IPS-NIHi11 (cell line): ENCODE measurements around the gene SV2C.
"Not testable (repeated sequence)": the region's sequence is repeated elsewhere in the genome, so short reads cannot be mapped to it uniquely, and the experiment has no call there.

Source experiments
- DNase-seq: peaks from one replicate; pipeline ENCODE4 v3.0.0; 2012; ENCODE audit warnings: mixed read lengths, low spot score

The SV2C gene

GRCh38 chr5:76345582-76345981 lies 262.4 kb downstream of the SV2C start:
- no peak for DNase-seq

DNA sequence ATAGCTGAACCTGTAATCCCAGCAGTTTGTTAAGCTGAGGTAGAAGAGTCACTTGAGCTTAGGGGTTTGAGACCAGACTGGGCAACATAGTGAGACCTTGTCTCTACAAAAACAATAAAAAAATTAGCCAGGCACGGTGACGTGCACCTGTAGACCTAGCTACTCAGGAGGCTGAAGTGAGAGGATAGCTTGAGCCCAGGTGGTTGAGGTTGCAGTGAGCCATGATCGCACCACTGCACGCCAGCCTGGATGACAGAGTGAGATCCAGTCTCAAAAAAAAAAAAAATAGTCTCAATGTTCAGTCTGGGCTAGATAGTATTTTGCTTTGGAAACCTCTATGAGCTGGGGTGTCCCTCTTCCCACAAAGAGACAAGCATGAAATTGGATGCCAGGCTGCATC lies 268.0 kb downstream of the SV2C start:
- DNase-seq: no peak

- no peak for DNase-seq
Observed at GRCh38 chr5:76351577-76351976, 268.4 kb downstream of the SV2C start.

GRCh38 chr5:76356887-76357286 lies 273.7 kb downstream of the SV2C start:
- DNase-seq: no peak

- no peak for DNase-seq
Observed at GRCh38 chr5:76363352-76364225, 280.4 kb downstream of the SV2C start.

- no peak for DNase-seq
Observed at GRCh38 chr5:76364226-76364589, 281.0 kb downstream of the SV2C start.

DNA sequence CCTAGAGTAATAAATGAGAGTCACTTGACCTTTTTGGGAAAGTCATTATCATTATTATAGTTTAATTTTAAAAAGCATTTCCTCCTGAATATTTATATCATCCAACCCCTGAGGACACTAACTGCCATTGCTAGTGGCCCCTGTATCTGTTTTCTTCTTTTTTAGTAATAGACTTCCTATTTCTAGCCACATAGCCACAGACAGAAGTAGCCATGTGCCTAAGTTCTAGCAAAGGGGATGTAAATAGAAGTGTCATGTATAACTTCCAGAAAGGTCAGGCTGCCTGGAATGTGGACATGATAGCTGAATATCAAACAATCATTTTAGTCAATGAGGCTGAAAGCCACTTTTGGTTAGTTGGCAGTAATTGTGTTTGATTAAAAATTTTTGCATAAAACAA lies 282.4 kb downstream of the SV2C start:
- DNase-seq: no peak

GRCh38 chr5:76366596-76366995 lies 283.4 kb downstream of the SV2C start:
- DNase-seq: no peak

DNA sequence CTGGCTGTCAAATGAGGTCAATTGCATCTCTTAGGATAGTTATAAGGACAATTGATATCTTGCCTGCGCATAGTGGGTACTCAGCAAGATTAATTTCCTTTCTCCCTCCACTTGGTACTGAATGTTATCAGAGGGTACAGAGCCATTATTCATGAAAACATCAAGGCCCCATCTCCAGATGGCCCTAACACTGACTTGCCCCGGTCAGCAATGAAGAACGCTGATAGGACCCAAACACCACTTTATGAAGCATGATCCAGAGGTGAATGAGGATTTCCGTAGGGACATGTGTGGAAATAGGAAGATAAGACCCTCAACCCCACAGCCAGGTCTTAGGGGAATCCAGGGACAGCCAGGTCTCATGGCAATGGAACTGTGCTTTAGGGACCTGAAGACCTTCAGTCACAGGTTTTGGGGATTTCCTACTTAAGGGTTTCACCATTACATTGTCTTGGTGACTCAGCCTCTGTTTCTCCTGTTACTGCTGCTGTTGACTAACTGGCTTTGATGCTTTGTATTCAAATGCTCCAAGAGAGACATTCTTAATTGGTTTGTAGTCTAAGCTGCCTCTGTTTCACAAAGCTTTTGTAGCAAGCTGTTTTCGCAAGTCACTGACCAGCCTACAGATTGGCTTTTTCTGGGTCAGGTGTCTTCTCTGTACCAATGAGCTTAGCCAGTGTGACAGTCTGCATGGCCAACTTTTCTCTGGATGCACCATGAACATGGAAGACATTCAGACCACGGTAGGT lies 284.6 kb downstream of the SV2C start:
- DNase-seq: no peak

DNA sequence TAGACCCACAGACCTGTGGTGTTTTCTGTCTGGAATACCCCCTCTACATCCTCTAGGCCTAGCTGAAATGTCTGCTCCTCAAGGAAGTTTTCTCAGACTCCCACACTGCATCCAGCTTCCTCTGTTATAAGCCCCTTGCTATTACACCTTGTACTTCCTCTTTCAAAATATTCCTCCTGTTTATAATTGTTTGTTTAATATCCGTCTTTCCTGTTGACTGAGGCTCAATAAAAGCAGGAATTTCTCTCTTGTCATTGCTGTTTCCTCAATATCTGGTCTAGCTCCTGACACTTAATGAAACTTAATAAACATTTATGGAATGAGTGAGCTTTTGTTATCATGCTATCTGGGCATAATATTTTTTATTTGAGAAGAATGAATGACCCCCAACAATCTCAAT lies 285.8 kb downstream of the SV2C start:
- DNase-seq: no peak

DNA sequence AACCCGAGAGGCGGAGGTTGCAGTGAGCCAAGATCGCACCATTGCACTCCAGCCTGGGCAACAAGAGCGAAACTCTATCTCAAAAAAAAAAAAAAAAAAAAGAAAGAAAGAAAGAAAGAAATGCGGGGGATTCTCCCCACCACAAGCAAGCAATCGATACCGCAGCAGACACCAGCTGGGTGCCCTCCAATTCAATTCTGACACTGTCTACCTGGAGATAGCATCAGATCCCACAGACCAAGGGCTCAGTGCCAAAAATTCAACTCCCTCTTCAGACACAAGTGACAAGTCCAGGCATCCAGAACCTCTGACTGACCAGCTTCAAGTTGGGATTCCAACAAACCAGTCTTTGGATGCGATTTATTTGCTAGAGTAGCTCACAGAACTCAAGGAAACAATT lies 286.5 kb downstream of the SV2C start:
- not testable (repeated sequence) for DNase-seq

DNA sequence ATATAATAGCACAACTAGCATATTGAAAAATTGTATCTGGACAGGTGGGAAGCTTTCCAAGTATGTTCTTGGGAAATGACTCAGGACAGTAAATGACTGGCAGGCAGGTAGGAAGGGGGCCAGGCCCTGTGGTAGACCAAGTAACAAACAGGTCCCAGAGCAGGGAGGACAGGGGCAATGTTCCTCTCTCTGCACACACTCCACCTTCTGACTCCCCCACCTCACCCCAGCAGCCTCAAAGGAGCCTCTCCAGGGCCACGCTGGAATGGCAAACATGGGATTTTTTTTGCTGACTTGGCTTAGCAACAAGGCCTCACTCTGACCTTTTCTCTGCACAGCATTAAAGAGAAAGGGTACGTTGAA lies 288.8 kb downstream of the SV2C start:
- no peak for DNase-seq

GRCh38 chr5:76372323-76373054 lies 289.3 kb downstream of the SV2C start:
- DNase-seq: peak; percentile 25

GRCh38 chr5:76376148-76376865 lies 293.1 kb downstream of the SV2C start:
- DNase-seq: no peak

DNA sequence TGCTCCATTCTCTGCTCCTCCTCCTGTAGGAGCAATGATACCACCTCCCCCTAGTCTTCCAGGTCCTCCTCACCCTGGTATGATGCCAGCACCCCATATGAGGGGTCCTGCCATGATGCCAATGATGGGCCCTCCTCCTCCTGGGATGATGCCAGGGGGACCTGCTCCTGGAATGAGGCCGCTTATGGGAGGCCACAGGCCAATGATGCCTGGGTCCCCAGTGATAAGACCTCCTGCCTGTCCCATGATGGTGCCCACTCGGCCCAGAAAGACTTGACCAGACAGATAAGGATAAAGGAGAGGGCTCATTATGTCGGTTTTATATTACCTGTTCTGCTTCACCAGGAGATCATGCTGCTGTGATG lies 293.7 kb downstream of the SV2C start:
- DNase-seq: no peak

DNA sequence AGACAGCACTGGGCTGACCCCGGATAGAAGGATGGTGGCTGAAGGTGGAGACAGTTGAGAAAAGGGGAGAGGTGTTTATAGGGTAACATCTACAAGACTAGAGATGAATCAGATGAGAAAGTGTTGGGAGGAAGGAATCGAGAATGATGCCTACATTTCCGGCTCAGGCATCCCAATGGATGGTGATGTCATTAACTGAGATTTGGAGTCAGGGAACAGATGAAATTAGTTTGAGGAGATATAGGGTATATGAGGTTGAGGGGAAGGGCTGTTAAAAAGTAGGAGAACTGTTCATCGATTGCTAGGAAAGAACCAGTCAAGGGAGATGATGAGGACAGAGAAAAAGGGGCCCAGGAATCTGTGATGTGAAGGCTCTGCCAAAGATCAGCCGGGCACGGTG lies 295.2 kb downstream of the SV2C start:
- no peak for DNase-seq

- no peak for DNase-seq
Observed at GRCh38 chr5:76379316-76379715, 296.1 kb downstream of the SV2C start.

DNA sequence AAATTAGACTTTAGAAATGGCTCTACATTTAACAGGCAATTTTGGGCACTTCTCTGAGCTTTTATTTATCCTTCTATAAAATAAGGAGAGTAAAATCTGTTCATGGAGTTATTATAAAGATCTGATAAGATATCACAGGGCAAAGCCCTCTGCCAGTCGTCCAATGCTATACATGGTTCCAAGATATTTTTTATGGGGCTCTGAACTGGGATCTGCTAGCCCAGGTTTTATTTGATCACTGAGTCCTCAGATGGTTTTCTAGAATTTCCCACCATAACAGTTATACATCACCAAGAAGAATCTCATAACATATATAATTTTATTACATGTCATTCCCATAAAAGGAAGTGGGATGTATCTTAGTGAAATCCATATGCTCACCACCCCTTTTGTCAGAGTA lies 296.7 kb downstream of the SV2C start:
- DNase-seq: no peak

- no peak for DNase-seq
Observed at GRCh38 chr5:76380346-76381066, 297.3 kb downstream of the SV2C start.

- no peak for DNase-seq
Observed at GRCh38 chr5:76383126-76383832, 300.1 kb downstream of the SV2C start.

- DNase-seq: no peak
Observed at GRCh38 chr5:76384189-76384588, 301.0 kb downstream of the SV2C start.
